GM19467 (cell line): ENCODE data around the gene DNAH17.

Experiments used
- ATAC-seq: cut with Tn5 transposase; IDR thresholded peaks from one replicate; pipeline ENCODE4 v1.9.1; 2021; ENCODE audit warnings: mild to moderate bottlenecking, moderate library complexity; ENCODE audit not compliant: unreplicated experiment

Gene DNAH17

DNA sequence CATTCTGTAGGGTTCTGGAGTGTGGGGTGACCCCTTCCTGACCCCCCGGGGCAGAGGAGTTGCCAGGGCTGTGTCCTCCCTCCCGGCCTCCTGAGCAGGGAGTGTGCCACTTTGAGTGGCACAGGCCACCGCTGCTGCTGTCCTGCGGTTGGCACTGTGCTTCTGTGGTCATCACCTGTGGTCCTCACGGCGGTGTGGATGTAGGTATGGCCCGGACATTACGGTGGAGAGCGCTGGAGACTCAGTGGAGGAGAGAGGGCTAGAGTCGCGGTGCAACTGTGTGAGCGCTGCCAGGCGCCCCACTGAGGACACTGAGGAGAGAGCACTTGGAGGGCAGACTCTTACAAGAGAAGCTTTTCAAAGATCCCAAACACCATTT, 159.7 kb downstream of the DNAH17 start:
- no peak for ATAC-seq

GRCh38 chr17:78416791-78417530, 160.2 kb downstream of the DNAH17 start:
- ATAC-seq: no peak

- no peak for ATAC-seq
Measured at GRCh38 chr17:78415821-78416711, 161.1 kb downstream of the DNAH17 start.

DNA sequence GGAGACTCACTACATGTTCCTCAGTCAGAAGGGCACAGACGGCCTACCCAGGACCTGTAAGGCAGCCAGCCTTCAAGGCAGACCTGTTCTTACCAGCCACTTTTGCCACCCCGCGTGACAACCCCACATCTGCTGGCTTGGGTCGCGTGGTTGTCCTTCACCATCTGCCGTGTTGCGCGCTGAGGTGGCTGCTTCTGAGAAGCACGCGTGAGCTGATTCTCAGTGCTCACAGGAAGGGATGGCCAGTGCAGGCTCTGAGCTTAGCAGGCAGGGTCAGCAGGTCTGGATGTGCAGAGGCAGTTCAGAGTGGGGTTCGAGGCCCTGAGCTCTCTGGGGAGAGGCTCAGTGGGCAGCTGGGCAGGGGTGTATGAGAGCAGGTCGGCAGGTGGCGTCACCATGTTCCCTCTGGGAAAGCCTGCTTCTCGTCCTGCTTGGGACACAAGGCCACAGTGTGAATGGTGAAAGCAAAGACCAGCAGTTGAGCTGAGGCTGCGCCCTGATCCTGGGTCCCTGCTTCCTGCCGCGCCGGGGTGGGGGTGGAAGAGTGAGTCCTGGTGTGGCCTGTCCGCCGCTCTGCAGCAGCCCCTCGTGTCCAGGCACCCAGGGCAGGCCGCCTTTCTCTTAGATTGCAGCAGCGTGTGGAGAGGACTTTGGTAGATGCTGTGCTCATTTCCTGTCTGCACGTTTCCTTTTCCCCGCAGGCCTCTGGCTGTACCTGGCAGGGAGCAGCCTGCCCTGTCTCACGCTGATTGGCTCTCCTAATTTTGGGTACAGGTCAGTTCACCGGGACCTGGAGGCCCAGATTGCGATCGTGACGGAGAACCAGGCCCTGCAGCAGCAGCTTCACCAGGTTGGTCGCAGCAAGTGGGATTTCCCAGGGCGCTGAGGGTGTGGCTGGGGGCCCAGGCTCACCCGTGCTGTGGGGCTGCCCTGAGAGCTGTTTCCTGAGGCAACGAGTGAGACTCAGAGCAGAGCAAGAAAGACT, 162.7 kb downstream of the DNAH17 start:
- no peak for ATAC-seq

- ATAC-seq: no peak
Measured at GRCh38 chr17:78412403-78412802, 164.8 kb downstream of the DNAH17 start.

GRCh38 chr17:78411241-78411857, 165.8 kb downstream of the DNAH17 start:
- ATAC-seq: no peak

GRCh38 chr17:78409191-78409928, 167.8 kb downstream of the DNAH17 start:
- no peak for ATAC-seq

DNA sequence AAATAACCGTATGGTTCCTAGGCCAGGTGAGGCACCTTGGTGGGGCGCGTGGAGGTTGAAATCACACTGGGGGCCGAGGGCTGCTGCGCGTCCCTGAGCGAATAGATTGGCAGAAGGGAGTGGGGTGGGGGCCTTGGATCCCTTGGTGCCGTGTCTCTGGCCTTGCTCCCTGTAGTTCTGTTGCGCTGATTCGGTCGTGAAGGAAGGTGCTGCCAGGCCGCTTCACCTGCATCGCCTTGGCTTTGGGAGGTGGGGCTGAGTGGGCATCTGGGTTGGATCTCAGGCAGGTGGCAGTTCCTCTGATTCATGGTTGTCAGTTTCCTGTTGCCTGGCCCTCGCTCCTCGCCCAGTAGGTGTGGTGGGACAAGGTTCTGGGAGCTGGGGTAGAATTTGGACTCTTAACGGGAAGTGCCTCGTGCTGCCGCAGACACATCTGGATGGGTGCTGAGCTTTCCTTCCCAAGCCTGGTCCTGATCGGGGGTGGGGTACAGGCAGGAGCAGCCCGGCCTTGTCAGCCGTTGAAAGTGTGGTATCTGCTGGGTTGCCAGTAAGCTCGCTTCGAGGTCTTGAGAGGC, 168.6 kb downstream of the DNAH17 start:
- no peak for ATAC-seq

GRCh38 chr17:78407387-78408000, 169.7 kb downstream of the DNAH17 start:
- ATAC-seq: no peak

- ATAC-seq: no peak
Measured at GRCh38 chr17:78406920-78407319, 170.3 kb downstream of the DNAH17 start.

DNA sequence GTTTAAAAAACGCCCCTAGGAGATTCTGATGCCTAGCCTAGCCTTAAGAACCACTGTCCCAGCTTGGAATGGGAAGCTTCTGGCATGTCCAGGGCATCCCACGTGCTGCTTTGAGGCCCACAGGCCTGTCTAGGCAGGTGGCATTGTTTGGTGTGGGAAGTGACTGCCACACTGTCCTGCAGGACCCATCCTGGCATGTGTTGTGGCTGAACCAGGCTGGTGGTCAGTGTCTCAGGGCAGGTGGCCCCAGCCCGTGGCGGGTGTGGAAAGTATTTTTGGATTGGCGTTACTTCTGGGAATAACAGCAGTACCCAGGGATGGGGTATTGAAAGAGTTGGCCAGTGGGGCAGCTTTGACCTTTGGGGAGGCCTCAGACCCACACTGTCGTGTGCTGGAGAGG, 170.8 kb downstream of the DNAH17 start:
- ATAC-seq: no peak

- ATAC-seq: no peak
Measured at GRCh38 chr17:78403822-78404221, 173.4 kb downstream of the DNAH17 start.

- ATAC-seq: no peak
Measured at GRCh38 chr17:78401891-78402290, 175.3 kb downstream of the DNAH17 start.

DNA sequence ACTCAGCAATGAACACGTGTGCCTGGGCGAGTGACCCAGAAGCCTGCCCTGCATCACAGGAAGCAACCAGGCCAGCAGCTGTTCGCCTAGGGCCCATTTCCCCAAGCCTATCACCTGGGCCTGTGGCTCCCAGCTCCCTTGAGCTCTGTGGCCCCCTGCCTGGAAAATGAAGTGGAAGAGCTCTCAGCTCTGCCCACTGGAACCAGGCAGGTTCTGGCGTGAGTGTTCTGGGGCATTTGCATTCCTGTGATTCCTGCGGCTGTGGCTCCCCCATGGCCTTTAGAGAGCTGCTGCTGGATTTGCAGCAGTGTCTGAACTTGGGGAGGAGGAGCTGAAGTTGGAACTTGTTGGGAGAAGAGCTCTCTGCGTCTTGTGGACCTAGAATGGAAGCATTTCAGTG, 175.9 kb downstream of the DNAH17 start:
- ATAC-seq: no peak

GRCh38 chr17:78400581-78401240, 176.5 kb downstream of the DNAH17 start:
- no peak for ATAC-seq

DNA sequence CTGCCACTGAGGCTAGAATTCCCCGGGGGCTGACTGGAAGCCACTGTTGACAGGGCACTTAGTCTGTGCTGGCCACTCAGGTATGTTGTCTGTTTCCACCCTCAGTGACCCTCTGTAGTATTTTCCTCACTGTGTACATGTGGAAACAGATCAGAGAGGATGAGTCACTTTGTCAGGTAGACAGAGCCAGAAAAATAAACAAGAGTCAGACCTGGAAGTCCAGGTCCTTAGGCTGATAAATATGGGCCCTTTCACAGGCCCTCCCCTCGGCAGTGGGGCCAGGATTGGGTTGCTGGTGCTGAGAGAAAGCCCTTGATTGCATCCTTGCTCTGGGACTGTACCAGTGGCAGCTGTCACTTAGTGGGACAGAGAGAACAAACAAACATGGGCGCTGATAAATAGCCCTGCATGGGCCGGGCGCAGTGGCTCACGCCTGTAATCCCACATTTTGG, 177.5 kb downstream of the DNAH17 start:
- no peak for ATAC-seq

DNA sequence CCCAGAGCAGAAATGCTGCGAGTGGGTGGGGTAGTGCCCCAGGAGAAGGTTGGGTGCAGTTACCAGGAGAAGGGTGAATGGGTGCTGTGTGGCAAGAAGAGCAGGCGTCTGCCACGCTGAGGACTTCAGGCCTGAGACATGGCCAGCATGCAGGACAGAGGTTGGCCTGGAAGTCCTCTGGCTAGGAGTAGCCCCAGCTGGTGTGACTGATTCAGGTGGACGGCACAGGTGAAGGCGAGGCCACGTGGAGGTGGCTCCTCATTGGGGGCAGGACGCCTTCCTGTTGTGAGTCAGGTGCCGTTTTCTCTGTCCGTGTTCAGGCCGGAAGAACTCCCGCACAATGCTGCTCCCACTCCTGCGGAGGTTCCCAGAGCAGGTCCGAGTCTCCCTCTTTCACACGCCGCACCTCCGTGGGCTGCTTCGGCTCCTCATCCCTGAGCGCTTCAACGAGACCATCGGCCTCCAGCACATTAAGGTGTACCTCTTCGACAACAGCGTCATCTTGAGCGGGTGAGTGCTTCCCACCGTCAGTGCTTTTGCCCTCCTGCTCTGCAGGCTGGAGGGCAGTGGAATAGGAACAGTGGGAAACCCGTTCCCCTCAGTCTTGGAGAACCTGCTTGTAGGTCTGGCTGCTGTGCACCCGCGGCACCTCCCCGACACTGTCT, 178.0 kb downstream of the DNAH17 start:
- ATAC-seq: no peak

GRCh38 chr17:78398390-78398789, 178.8 kb downstream of the DNAH17 start:
- ATAC-seq: no peak
